Right cardiac atrium (tissue), 5 donors: ENCODE data around the gene HEY2. TPM values are rescaled to one million over a fixed set of nuclear protein-coding genes. Genes with fewer than 3 reads are reported as not detected.

Source experiments
- ATAC-seq, 2 donors: fragments of 200-7000 bp; cut with Tn5 transposase; one replicate each; pipeline versions ENCODE4 v1.8.0 to v1.9.1; 2020; ENCODE audit warnings: moderate library complexity in 2 of 2, mild to moderate bottlenecking in 1 of 2
- DNase-seq, 3 donors: peaks; one replicate each; pipeline ENCODE4 v3.0.0-alpha.2; 2020
- H3K27ac ChIP-seq: one replicate; pipeline ENCODE4 v1.5.1; 2013; ENCODE audit warnings: mild to moderate bottlenecking, low read length, control low read depth, moderate library complexity
- H3K27me3 ChIP-seq: one replicate; pipeline ENCODE4 v1.6.1; 2013; ENCODE audit not compliant: control insufficient read depth, insufficient read depth
- H3K4me1 ChIP-seq: one replicate; pipeline ENCODE4 v1.6.1; 2013; ENCODE audit warnings: low read length; ENCODE audit not compliant: control insufficient read depth, insufficient read depth
- H3K4me3 ChIP-seq: one replicate; pipeline ENCODE4 v1.5.1; 2013; ENCODE audit warnings: low read length, control low read depth
- H3K9me3 ChIP-seq: one replicate; pipeline ENCODE4 v1.6.1; 2013; ENCODE audit warnings: low read length; ENCODE audit not compliant: control insufficient read depth
- WGBS: extraction: QIAGEN DNeasy Blood & Tissue Kit; methylation state at CpG from one replicate; pipeline ENCODE4 v1.1.7; 2013; 5-methylcytosine and 5-hydroxymethylcytosine counted together
- intact Hi-C, 4 donors: fragments of 100-400 bp; cut with DNase I; formaldehyde crosslinking; loops; one replicate each; pipeline versions ENCODE4 v1.11.0 to v1.14.0; 2022 to 2023
- polyA plus RNA-seq: library from polyadenylated mRNA; stranded (reverse); fragments of 200-250 nt; gene quantifications from one replicate; pipeline ENCODE4 v1.2.3, GENCODE V29; 2013
- total RNA-seq, 4 donors: library from RNA; stranded (reverse); fragmentation: NEBNext Ultra II Directional; extraction: Animal tissue kit (Norgen Biotek cat#: 25700); gene quantifications; one replicate each; pipeline ENCODE4 v1.2.1, GENCODE V29; 2021
- donor health status: healthy with polysubstance abuse.
- donor health status: DM: no; HTN: yes; CAD: no.
- donor health status: DM: no; HTN: no; CAD: no.
- donor health status: DM: no; HTN: yes; CAD: no; lungs with severe emphysema.
- donor health status: DM: yes; HTN: yes; CAD: no.

Gene HEY2
- total and polyA plus RNA-seq, 5 donors = 2.6 to 6.0 (median 3.1) TPM

GRCh38 chr6:125752773-125753172 lies 3.3 kb downstream of the HEY2 start:
- Histone ChIP-seq H3K27me3 (no peaks in the 10 kb centered on the region), H3K9me3 (no peaks in the 10 kb centered on the region), H3K4me3 (peak overlapping the region; percentile 20), H3K27ac (no peak overlapping the region), H3K4me1 (no peaks in the 10 kb centered on the region)
- WGBS = 87% methylated on average over 2 of the region's 2 CpGs
- DNase-seq (no peak), ATAC-seq (no peak)
- intact Hi-C loops = loop anchor here in 3 of 4 donors (5.0 kb wide), 1 partner anchor 440 kb away; no protein-coding TSS in a partner anchor

DNA sequence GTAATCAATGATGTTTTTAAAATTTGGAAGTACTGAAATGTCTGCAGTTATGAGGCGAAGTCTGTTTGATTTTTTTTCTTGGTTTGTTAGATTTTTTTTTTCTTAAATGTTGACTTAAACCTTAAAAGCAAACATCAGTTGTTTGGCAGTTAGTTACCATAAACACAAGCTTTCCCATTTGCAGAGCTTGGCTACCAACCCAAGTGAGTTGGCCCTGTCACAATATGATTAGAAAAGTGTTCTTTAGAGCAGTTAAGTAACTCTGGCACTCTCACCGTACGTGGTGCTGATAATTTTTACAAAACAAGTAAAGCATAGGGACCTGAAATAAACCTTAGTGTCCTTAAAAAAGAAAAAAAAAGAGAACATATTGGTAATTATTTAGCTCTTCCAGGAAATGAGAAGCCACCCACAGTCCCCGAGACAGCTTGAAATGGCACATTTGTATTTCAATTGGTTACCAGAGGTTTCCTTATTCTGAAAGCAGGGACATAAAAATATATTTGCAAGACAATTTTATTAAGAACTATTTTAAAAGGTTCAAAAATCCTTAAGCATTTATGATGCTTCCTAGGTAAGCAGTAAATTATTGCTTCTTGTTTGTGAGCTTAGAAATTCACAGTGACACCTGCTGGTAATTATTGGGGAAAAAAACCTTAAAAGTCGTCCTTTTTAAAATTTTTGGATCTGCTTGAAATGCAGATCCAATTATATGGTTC lies 3.9 kb downstream of the HEY2 start:
- no peak for ATAC-seq
- no peaks in the 10 kb centered on the region for H3K4me1 ChIP-seq
- H3K27me3 ChIP-seq = no peaks in the 10 kb centered on the region
- H3K27ac ChIP-seq = no peak overlapping the region
- no peak for DNase-seq
- H3K9me3 ChIP-seq = no peaks in the 10 kb centered on the region
- intact Hi-C loops = loop anchor here in 3 of 4 donors (5.0 kb wide), 1 partner anchor 441 kb away; no protein-coding TSS in a partner anchor
- 31% methylated on average over 5 of the region's 5 CpGs for WGBS
- peak overlapping the region; percentile 20 for H3K4me3 ChIP-seq

DNA sequence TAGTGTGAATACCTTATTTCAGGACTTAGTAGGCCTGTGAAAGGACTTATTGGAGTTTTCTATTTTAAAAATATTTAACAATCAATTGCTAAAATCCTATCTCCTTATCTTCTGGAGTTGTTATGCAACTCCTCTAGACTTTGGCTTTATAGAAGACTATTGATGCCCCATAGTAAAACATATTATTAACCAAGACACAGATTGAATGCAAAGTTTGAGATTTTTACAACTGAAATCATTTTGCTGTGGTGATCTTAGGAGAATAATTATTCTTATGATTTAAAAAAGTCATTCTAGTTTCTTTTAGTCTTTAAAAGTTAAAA lies 4.5 kb downstream of the HEY2 start:
- no peaks in the 10 kb centered on the region for H3K4me1 ChIP-seq
- H3K27me3 ChIP-seq = no peaks in the 10 kb centered on the region
- ATAC-seq = no peak
- no peak overlapping the region for H3K27ac ChIP-seq
- intact Hi-C loops = loop anchor here in 3 of 4 donors (5.0 kb wide), 1 partner anchor 442 kb away; no protein-coding TSS in a partner anchor
- no peak for DNase-seq
- no peak overlapping the region for H3K4me3 ChIP-seq
- no peaks in the 10 kb centered on the region for H3K9me3 ChIP-seq

DNA sequence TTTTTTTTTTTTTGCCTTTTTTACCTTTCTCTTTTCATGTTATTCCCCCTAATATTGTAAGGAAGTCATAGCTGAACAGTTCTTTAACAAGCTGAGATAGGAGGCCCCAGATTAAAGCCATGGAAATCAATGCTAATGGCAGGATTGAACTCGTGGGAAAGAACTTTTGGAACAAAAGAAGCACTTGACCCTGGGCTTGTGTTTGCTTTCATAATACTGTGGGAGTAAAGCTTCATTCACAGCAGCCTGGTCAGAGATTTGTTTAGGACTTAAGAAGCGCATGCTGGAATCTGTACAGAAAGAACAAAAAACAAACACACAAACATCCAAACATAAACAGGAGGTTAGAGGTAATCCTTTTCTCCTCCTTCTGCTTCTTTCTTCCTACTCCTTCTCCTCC lies 5.1 kb downstream of the HEY2 start:
- no peaks in the 10 kb centered on the region for H3K9me3 ChIP-seq
- no peaks in the 10 kb centered on the region for H3K4me1 ChIP-seq
- H3K27me3 ChIP-seq = no peaks in the 10 kb centered on the region
- no peak for ATAC-seq
- intact Hi-C loops = loop anchor here in 3 of 4 donors (5.0 kb wide), 1 partner anchor 442 kb away; no protein-coding TSS in a partner anchor
- H3K4me3 ChIP-seq = no peak overlapping the region
- H3K27ac ChIP-seq = no peak overlapping the region
- DNase-seq = no peak
- WGBS = 49% methylated on average over 2 of the region's 2 CpGs

- peaks cover 2% of the 10 kb centered on the region for H3K27me3 ChIP-seq
- ATAC-seq = peak in 1 of 2 donors; percentile 43
These were observed 9.9 kb downstream of the HEY2 start for GRCh38 chr6:125759184-125759902.

GRCh38 chr6:125759959-125760457 lies 10.6 kb downstream of the HEY2 start:
- H3K4me3 ChIP-seq = no peak overlapping the region
- H3K9me3 ChIP-seq = no peaks in the 10 kb centered on the region
- no peaks in the 10 kb centered on the region for H3K4me1 ChIP-seq
- ATAC-seq (no peak), DNase-seq (no peak)
- H3K27ac ChIP-seq = no peak overlapping the region
- intact Hi-C loops = loop anchor here in 1 of 4 donors (10.0 kb wide), 1 partner anchor 615 kb away; no protein-coding TSS in a partner anchor
- WGBS = 73% methylated on average over 5 of the region's 5 CpGs
- H3K27me3 ChIP-seq = peaks cover 2% of the 10 kb centered on the region

More at GRCh38 chr6:125759184-125759902, 9.9 kb downstream of the HEY2 start:
- WGBS = 83% methylated on average over 42 of the region's 42 CpGs
- no peaks in the 10 kb centered on the region for H3K4me1 ChIP-seq
- no peaks in the 10 kb centered on the region for H3K9me3 ChIP-seq
- H3K4me3 ChIP-seq = no peak overlapping the region
- peak; percentile 17 to 65 (median 50) for DNase-seq
- no peak overlapping the region for H3K27ac ChIP-seq
- intact Hi-C loops = no loop called here

DNA sequence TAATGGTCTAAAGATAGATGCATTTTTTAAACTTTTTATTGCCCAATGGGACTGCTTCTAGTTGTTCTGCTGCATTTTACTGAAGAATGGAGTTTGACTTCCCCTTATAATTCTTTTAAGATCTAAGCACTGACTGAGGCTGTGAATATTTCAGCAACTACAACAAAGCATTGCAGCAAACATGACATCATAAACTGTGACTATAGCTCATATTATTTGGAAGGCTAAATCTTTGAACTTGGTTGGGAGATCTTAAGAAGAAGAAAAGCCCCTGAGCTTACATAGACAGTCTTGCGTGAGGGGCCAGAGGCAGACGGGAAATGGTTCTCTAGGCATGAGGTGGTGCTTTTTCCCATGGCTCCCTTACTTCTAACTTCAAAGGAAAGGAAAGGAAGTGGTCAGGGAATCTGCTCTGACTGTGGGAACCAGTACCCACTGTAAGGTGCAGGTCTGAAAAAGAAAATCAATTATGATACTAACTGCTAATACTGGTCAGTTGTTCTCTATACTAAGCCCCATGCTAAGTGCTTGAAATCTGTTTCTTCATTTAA lies 14.8 kb downstream of the HEY2 start:
- no peak overlapping the region for H3K4me3 ChIP-seq
- ATAC-seq = no peak
- 63% methylated on average over 2 of the region's 2 CpGs for WGBS
- no peaks in the 10 kb centered on the region for H3K9me3 ChIP-seq
- no peak overlapping the region for H3K27ac ChIP-seq
- intact Hi-C loops = loop anchor here in 1 of 4 donors (10.0 kb wide), 1 partner anchor 619 kb away; no protein-coding TSS in a partner anchor
- peaks cover 2% of the 10 kb centered on the region for H3K27me3 ChIP-seq
- DNase-seq = no peak
- no peaks in the 10 kb centered on the region for H3K4me1 ChIP-seq

DNA sequence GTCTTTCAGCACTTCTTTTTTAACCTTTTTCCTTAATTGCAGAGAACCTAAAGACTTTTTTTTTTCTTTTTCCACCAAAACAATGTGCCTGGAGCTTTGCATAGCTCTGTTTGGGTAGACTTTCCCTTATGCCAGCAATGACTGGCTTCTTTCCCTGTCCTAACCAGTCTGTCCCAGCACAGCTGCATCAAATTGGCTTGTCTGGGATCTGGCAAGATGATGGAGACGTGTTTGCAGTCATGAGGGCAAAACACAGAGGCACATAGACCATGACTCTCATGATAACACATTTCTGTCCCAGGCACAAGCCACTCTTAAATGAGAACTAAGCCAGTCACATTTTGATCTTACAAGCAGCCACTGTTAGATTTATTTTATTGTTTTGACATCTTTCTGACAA lies 16.5 kb downstream of the HEY2 start:
- 49% methylated on average over 1 of the region's 1 CpG for WGBS
- intact Hi-C loops = loop anchor here (5.0 to 10.0 kb wide), 2 partner anchors 454 to 621 kb away; no protein-coding TSS in a partner anchor
- ATAC-seq (no peak), DNase-seq (no peak)
- H3K27ac ChIP-seq = no peak overlapping the region
- no peaks in the 10 kb centered on the region for H3K4me1 ChIP-seq
- H3K4me3 ChIP-seq = no peak overlapping the region
- H3K9me3 ChIP-seq = no peaks in the 10 kb centered on the region
- H3K27me3 ChIP-seq = peaks cover 2% of the 10 kb centered on the region

DNA sequence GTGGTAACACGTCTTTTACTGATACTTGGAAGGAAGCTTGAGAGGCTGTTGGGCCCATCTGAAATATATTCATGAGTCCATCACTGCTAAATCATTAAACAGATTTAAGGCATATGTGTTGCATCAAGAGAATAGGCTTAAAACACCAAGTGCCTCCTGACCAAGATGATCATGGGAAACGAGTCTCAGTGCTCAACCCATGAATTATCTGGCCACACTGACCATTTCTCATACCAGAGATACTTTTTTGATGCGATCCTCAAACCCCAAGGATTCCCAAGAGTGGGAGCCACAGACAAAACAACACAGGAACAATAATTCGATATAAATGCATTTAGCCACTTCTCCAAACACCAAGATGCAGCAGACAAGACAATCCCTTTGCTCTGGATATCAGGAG lies 17.2 kb downstream of the HEY2 start:
- Histone ChIP-seq H3K27ac (no peak overlapping the region), H3K27me3 (peaks cover 2% of the 10 kb centered on the region), H3K4me3 (no peak overlapping the region), H3K9me3 (no peaks in the 10 kb centered on the region), H3K4me1 (no peaks in the 10 kb centered on the region)
- DNase-seq (no peak), ATAC-seq (no peak)
- intact Hi-C loops = loop anchor here (5.0 to 10.0 kb wide), 2 partner anchors 454 to 622 kb away; no protein-coding TSS in a partner anchor
- WGBS = 70% methylated on average over 4 of the region's 4 CpGs

- Histone ChIP-seq H3K4me3 (no peak overlapping the region), H3K27ac (no peak overlapping the region), H3K9me3 (no peaks in the 10 kb centered on the region), H3K27me3 (no peaks in the 10 kb centered on the region), H3K4me1 (no peaks in the 10 kb centered on the region)
- no peak for DNase-seq
- WGBS = 70% methylated on average over 6 of the region's 6 CpGs
- intact Hi-C loops = loop anchor here (2.0 to 10.0 kb wide), 3 partner anchors 457 to 624 kb away; no protein-coding TSS in a partner anchor
- ATAC-seq = no peak
These were observed 19.8 kb downstream of the HEY2 start for GRCh38 chr6:125769147-125769783.
